ENCODE results near the gene MLLT3. TPM values are rescaled to one million over a fixed set of nuclear protein-coding genes. Genes with fewer than 3 reads are reported as not detected.
"Not testable (repeated sequence)": the region's sequence is repeated elsewhere in the genome, so short reads cannot be mapped to it uniquely, and the experiment has no call there.

Gene MLLT3
- total and polyA plus RNA-seq, 10 donors: 2.8 to 15.2 (median 10.6) TPM

DNA sequence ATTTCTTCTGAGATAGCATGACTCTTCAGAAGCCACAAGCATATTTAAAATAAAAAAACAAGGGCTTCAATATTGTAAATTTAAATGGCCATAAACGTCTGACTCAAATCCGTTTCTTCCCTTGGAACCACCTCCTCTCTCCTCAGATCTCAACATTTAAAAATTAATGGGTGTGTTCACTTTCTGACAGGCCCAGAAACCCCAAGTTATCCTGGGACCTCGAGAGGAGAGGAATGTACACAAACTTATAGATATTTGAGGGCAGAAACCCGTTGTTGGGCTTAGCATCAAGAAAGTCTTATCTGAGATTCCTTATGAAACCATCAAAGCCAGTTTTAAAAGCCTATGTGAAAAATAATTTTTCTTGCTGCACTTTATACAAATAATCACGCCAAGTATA, 29.2 kb downstream of the MLLT3 start:
- TF ChIP-seq, protein P1, sequence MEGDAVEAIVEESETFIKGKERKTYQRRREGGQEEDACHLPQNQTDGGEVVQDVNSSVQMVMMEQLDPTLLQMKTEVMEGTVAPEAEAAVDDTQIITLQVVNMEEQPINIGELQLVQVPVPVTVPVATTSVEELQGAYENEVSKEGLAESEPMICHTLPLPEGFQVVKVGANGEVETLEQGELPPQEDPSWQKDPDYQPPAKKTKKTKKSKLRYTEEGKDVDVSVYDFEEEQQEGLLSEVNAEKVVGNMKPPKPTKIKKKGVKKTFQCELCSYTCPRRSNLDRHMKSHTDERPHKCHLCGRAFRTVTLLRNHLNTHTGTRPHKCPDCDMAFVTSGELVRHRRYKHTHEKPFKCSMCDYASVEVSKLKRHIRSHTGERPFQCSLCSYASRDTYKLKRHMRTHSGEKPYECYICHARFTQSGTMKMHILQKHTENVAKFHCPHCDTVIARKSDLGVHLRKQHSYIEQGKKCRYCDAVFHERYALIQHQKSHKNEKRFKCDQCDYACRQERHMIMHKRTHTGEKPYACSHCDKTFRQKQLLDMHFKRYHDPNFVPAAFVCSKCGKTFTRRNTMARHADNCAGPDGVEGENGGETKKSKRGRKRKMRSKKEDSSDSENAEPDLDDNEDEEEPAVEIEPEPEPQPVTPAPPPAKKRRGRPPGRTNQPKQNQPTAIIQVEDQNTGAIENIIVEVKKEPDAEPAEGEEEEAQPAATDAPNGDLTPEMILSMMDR (IDR thresholded peaks at IDR 0.05 in 8 of 11, conservative IDR thresholded peaks at IDR 0.05 in 3 of 11): no peak
- TF ChIP-seq POLR2AphosphoS5 (IDR thresholded peaks at IDR 0.05) (no peak), POLR2A (IDR thresholded peaks at IDR 0.05) (no peak)
- H3K36me3 ChIP-seq: no peaks in the 10 kb centered on the region
- no peaks in the 10 kb centered on the region for H3K27me3 ChIP-seq (replicated peaks in 1 of 7)
- H3K4me1 ChIP-seq: peaks cover 0 to 6% (median 0%) of the 10 kb centered on the region in 6 donors
- no peak overlapping the region for H3K27ac ChIP-seq
- WGBS, 5 donors: 82 to 90% (median 89%) methylated on average over 5 of the region's 5 CpGs
- no peak for DNase-seq
- no peak overlapping the region for H3K4me3 ChIP-seq
- no peaks in the 10 kb centered on the region for H3K9me3 ChIP-seq
- intact Hi-C loops (cut with DNase I; ENCODE audit: low total_unique reads): no loop called here

DNA sequence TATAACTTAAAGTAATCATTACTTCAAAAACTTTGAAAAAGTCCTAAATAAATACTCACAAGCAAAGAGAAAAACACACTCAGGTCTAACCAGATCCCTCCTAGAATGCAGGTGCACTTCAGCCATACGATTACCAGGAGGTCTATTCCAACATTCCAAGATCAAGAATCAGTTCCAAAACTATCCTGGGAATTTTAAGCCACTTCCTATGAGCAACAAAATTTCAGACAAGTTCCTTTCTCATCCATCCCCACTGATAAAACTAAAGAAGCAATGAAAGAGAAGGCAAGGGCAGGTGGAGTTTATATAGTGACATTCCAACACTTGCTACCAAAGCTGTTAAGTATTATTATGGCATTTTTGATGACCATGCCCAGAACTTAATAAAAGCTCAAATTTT, 29.6 kb downstream of the MLLT3 start:
- 82 to 91% (median 85%) methylated on average over 1 of the region's 1 CpG for WGBS, 5 donors
- intact Hi-C loops (cut with DNase I; ENCODE audit: low total_unique reads): no loop called here
- H3K9me3 ChIP-seq: no peaks in the 10 kb centered on the region
- H3K4me3 ChIP-seq: no peak overlapping the region
- no peaks in the 10 kb centered on the region for H3K27me3 ChIP-seq (replicated peaks in 1 of 7)
- peaks cover 0 to 2% (median 0%) of the 10 kb centered on the region in 6 donors for H3K4me1 ChIP-seq
- no peak overlapping the region for H3K27ac ChIP-seq
- no peaks in the 10 kb centered on the region for H3K36me3 ChIP-seq
- TF ChIP-seq, protein P1 (IDR thresholded peaks at IDR 0.05 in 8 of 11, conservative IDR thresholded peaks at IDR 0.05 in 3 of 11): no peak
- TF ChIP-seq POLR2A (IDR thresholded peaks at IDR 0.05) (no peak), POLR2AphosphoS5 (IDR thresholded peaks at IDR 0.05) (no peak)
- no peak for DNase-seq

DNA sequence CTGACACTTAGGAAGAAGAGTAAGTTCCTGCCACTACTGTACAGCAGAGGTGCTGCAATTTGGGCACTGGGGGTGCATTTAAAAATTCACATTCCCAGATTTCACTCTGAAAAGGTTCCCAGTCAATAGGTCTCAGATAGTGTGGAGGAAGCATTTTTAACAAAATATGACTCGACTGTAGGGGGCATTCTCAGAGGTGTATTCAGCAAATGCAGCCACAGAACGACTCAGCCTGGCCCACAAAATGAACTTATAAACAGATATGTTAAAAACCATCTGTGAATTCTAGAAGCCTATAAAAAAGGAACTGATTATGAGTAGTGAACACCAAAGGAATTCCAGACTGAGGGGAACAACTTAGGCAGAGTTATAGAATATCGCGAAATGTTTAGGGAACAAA, 31.1 kb downstream of the MLLT3 start:
- Histone ChIP-seq H3K27me3 (replicated peaks in 1 of 7) (no peaks in the 10 kb centered on the region), H3K27ac (no peak overlapping the region), H3K4me1 (no peaks in the 10 kb centered on the region), H3K36me3 (no peaks in the 10 kb centered on the region), H3K9me3 (no peaks in the 10 kb centered on the region), H3K4me3 (no peak overlapping the region)
- TF ChIP-seq POLR2A (IDR thresholded peaks at IDR 0.05) (no peak), POLR2AphosphoS5 (IDR thresholded peaks at IDR 0.05) (no peak)
- no peak for DNase-seq
- WGBS, 5 donors: 80 to 89% (median 87%) methylated on average over 4 of the region's 4 CpGs
- intact Hi-C loops (cut with DNase I; ENCODE audit: low total_unique reads): no loop called here

DNA sequence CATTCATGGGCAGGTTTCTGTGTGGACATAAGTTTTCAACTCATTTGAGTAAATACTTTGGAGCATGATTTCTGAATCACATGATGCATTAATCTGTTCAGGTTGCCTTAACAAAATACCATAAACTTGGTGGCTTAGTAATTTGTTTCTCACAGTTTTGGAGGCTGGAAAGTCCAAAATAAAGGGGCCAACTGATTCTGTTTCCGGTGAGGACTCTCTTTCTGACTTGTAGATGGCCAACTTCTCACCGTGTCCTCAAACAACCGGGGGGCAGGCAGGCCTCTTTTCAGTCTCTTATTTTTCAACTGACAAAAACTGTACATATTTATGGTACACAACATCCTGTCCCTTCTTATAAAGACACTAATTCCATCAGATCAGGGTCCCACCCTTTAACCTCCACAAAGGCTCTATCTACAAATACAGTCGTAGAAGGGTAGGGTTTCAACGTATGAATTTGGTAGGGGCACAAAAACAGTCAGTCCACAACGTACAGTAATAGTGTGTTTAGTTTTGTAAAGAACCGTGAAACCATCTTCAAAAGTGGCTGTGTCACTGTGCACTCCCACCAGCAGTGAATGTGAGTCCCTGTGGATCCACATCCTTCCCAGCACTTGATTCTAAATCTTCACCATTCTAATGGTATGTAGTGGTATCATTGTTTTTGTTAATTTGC, 37.2 kb downstream of the MLLT3 start:
- 76 to 90% (median 78%) methylated on average over 7 of the region's 7 CpGs for WGBS, 5 donors
- H3K27ac ChIP-seq: no peak overlapping the region

DNA sequence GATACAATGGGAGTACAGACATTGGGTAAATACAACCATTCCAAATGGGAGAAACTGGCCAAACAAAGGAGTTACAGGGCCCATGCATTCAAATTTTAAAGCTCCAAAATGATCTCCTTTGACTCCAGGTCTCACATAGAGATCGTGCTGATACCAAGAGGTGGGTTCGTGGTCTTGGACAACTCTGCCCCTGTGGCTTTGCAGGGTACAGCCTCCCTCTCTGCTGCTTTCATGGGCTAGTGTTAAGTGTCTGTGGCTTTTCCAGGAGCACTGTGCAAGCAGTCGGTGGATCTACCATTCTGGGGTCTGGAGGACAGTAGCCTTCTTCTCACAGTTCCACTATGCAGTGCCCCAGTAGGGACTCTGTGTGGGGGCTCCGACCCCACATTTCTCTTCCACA, 39.2 kb downstream of the MLLT3 start:
- DNase-seq; H3K4me3 ChIP-seq; H3K27ac ChIP-seq; H3K36me3 ChIP-seq; H3K4me1 ChIP-seq; H3K27me3 ChIP-seq (replicated peaks in 1 of 7); intact Hi-C loops (cut with DNase I; ENCODE audit: low total_unique reads); H3K9me3 ChIP-seq: not testable (repeated sequence)
- 77 to 94% (median 90%) methylated on average over 4 of the region's 4 CpGs for WGBS, 5 donors

More for the DNA sequence above, 37.2 kb downstream of the MLLT3 start:
- H3K4me3 ChIP-seq: no peak overlapping the region
- H3K9me3 ChIP-seq: no peaks in the 10 kb centered on the region
- DNase-seq: no peak
- intact Hi-C loops (cut with DNase I; ENCODE audit: low total_unique reads): no loop called here
- H3K4me1 ChIP-seq: no peaks in the 10 kb centered on the region
- no peaks in the 10 kb centered on the region for H3K36me3 ChIP-seq
- TF ChIP-seq, protein P1 (IDR thresholded peaks at IDR 0.05 in 8 of 11, conservative IDR thresholded peaks at IDR 0.05 in 3 of 11): no peak
- TF ChIP-seq POLR2A (IDR thresholded peaks at IDR 0.05): no peak
- TF ChIP-seq POLR2AphosphoS5 (IDR thresholded peaks at IDR 0.05): no peak
- H3K27me3 ChIP-seq (replicated peaks in 1 of 7): no peaks in the 10 kb centered on the region

All from spleen (tissue), 11 donors.